ENCODE results near the gene ENOX1.

DNA sequence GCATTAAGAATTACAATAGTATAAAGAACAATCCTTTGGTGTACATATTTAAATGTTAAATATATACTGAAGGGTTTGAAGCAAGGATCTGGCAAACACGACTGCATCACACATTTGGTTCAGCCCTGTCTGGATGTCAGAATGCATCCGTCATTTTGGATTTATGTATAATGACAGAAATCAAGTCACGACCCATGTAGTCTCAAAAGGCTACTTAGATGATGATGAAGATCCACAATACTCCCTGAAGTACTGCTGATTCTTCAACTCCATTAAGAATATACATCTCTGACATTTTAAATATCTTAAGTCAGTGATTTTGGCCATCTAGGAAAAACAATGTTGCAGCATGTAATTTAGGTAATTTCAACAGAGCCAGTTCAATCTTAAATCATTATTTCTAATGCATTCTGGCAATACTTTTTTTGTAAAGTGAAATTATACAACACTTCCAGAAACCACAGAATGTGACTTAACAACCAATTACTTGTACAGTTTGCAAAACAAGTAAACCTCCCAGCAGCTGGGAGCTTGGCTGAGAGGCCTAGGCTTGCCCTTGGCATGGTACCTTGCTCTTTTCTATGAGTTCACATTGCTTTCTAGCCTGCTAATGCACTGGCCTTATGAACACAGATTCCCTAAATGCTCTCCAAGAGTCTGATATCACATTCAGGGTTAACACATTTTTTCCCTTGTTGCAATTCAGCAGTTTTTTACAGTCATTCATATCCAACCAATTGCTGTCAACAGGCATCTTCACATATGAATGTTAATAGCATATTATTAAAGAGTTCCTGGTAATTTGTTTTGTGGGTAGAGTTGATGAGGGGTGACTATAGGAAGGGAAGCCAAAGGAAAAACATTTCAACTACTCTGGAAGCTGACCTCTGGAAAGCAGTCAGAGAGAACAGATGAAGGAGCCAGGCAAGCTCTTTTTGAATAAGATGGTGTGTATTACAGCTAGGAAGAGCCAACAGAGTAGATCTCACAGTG, 175.2 kb downstream of the ENOX1 start:
- TF ChIP-seq, protein P1, sequence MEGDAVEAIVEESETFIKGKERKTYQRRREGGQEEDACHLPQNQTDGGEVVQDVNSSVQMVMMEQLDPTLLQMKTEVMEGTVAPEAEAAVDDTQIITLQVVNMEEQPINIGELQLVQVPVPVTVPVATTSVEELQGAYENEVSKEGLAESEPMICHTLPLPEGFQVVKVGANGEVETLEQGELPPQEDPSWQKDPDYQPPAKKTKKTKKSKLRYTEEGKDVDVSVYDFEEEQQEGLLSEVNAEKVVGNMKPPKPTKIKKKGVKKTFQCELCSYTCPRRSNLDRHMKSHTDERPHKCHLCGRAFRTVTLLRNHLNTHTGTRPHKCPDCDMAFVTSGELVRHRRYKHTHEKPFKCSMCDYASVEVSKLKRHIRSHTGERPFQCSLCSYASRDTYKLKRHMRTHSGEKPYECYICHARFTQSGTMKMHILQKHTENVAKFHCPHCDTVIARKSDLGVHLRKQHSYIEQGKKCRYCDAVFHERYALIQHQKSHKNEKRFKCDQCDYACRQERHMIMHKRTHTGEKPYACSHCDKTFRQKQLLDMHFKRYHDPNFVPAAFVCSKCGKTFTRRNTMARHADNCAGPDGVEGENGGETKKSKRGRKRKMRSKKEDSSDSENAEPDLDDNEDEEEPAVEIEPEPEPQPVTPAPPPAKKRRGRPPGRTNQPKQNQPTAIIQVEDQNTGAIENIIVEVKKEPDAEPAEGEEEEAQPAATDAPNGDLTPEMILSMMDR (IDR thresholded peaks at IDR 0.05; ENCODE audit: low read depth, low read length): no peak
- no peak for TF ChIP-seq EZH2phosphoT487 (IDR thresholded peaks at IDR 0.05; ENCODE audit: low read depth)
